ENCODE measurements around the gene DBNDD1.

The DBNDD1 gene

DNA sequence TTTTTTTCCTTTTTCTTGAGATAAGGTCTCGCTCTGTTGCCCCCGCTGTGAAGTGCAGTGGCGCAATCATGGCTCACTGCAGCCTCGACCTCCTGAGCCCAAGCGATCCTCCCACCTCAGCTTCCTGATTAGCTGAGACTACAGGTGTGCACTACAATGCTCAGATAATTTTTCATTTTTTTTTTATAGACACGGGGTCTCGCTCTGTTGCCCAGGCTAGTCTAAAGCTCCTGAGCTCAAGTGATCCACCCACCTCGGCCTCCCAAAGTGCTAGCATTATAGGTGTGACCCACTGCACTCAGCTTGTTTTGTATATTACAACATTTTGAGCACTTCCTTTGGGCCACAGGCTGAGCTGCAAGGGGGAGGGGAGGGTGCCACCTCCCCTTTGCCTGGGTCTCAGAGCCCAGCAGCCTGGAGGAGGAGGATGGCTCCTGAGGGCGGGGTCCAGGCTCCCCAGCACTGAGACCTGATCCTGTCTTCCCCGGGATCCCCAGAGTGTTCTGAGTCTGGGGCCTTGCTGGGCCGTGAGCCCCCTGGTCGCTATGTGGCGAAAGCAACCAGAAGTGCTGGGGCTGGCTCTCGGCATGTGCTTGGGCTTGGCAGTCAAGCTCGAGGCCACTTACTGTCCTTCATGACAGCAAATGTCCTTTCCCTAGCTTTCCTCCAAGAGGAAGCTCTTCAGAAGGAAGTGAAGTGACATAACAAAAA is 62.6 kb downstream of the DBNDD1 start:
- no peak for DNase-seq (ENCODE audit: extremely low spot score)
- ChIA-PET POLR2A (interaction anchor here (0.6 to 2.4 kb wide), 2 partner anchors 15 to 34 kb away, joined by 3 to 10 read pairs; partner anchors contain the start of gene TUBB3), CTCF (no interaction called here)
- TF ChIP-seq, protein P1, sequence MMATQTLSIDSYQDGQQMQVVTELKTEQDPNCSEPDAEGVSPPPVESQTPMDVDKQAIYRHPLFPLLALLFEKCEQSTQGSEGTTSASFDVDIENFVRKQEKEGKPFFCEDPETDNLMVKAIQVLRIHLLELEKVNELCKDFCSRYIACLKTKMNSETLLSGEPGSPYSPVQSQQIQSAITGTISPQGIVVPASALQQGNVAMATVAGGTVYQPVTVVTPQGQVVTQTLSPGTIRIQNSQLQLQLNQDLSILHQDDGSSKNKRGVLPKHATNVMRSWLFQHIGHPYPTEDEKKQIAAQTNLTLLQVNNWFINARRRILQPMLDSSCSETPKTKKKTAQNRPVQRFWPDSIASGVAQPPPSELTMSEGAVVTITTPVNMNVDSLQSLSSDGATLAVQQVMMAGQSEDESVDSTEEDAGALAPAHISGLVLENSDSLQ (IDR thresholded peaks at IDR 0.05): no peak
- TF ChIP-seq NFRKB (IDR thresholded peaks at IDR 0.05) (no peak), L3MBTL2 (conservative IDR thresholded peaks at IDR 0.05) (no peak), FOXM1 (IDR thresholded peaks at IDR 0.05; ENCODE audit: borderline replicate concordance) (no peak)

DNA sequence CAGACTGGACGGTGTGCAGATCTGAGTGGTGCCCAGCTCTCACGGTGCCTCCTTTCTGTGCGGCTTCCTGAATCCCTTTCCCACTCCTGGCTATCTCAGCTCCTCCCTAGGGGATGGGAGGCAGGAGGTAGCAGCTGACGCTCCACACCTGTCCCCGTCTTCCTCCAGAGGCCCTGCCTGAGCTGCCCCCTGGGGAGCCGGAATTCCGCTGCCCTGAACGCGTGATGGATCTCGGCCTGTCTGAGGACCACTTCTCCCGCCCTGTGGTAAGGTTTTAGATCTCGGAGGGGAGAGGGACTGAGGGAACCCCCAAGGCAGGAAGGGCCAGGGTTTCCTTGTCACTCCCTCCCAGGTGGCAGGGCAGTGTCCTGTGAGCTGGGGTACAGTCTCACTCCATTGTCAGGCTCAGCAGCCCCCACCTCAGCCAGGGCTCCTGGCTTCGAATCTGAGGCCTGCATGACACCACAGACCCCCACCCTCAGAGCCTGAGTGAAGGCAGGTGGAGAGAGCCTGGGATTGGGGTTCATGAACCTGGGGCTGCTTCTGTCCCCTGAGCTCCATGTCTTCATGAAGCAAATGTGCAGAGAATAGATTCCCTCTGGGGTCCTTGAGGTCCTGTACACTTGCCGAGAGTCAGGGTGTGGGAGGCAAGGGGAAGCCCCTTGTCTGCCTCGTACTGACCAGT is 64.1 kb downstream of the DBNDD1 start:
- TF ChIP-seq ELF4 (IDR thresholded peaks at IDR 0.05): no peak
- TF ChIP-seq, protein P1 (IDR thresholded peaks at IDR 0.05): no peak
- TF ChIP-seq FOXK2 (IDR thresholded peaks at IDR 0.05): no peak
- no peak for TF ChIP-seq HDGF (IDR thresholded peaks at IDR 0.05; ENCODE audit: borderline replicate concordance)
- TF ChIP-seq L3MBTL2 (conservative IDR thresholded peaks at IDR 0.05): no peak
- TF ChIP-seq BHLHE40 (IDR thresholded peaks at IDR 0.05; ENCODE audit: borderline replicate concordance): no peak
- no peak for TF ChIP-seq ARNT (IDR thresholded peaks at IDR 0.05)
- TF ChIP-seq SUZ12 (IDR thresholded peaks at IDR 0.05): no peak
- no peak for TF ChIP-seq NFRKB (IDR thresholded peaks at IDR 0.05)
- TF ChIP-seq SP1 (IDR thresholded peaks at IDR 0.05): no peak
- TF ChIP-seq CTBP1 (IDR thresholded peaks at IDR 0.05; ENCODE audit: borderline replicate concordance): no peak
- DNase-seq (ENCODE audit: extremely low spot score): no peak
- POLR2A ChIA-PET: interaction anchor here (1.0 kb wide), 1 partner anchor 15 kb away, joined by 3 read pairs; no protein-coding TSS in a partner anchor
- CTCF ChIA-PET: no interaction called here
